Epithelial cell of proximal tubule (primary cell): ENCODE results near the gene ATP6V0A1. TPM values are rescaled to one million over a fixed set of nuclear protein-coding genes. Genes with fewer than 3 reads are reported as not detected.

Source experiments
- DNase-seq: peaks from one replicate; pipeline ENCODE4 v3.0.0-alpha.2; 2011; ENCODE audit warnings: low read depth
- H3K4me3 ChIP-seq: 2 replicates; pipeline ENCODE4 v1.5.1; 2011; ENCODE audit warnings: low read depth, mild to moderate bottlenecking, low read length
- CTCF ChIP-seq: conservative IDR thresholded peaks from 2 replicates; pipeline ENCODE4 v1.5.1; 2012; ENCODE audit warnings: low read depth, mild to moderate bottlenecking, low read length
- total RNA-seq: library from RNA; depleted of rRNA; stranded (reverse); fragments of >200 nt; gene quantifications from 2 replicates; pipeline ENCODE4 v1.2.3, GENCODE V29; 2015

The ATP6V0A1 gene
- total RNA-seq, 1 donor from 2014 or later = 32.3 TPM

- no peak overlapping the region for H3K4me3 ChIP-seq
- no peak for TF ChIP-seq CTCF
- no peak for DNase-seq
Observed at GRCh38 chr17:42484304-42484703, 25.6 kb downstream of the ATP6V0A1 start.

- no peak for DNase-seq
- no peak overlapping the region for H3K4me3 ChIP-seq
- no peak for TF ChIP-seq CTCF
Observed at GRCh38 chr17:42485680-42486079, 27.0 kb downstream of the ATP6V0A1 start.

GRCh38 chr17:42488032-42488431 lies 29.4 kb downstream of the ATP6V0A1 start:
- no peak for TF ChIP-seq CTCF
- DNase-seq = no peak
- no peak overlapping the region for H3K4me3 ChIP-seq

GRCh38 chr17:42493319-42493718 lies 34.6 kb downstream of the ATP6V0A1 start:
- H3K4me3 ChIP-seq = no peak overlapping the region
- DNase-seq = no peak
- TF ChIP-seq CTCF = no peak

GRCh38 chr17:42494673-42495072 lies 36.0 kb downstream of the ATP6V0A1 start:
- H3K4me3 ChIP-seq = no peak overlapping the region
- TF ChIP-seq CTCF = no peak
- no peak for DNase-seq

DNA sequence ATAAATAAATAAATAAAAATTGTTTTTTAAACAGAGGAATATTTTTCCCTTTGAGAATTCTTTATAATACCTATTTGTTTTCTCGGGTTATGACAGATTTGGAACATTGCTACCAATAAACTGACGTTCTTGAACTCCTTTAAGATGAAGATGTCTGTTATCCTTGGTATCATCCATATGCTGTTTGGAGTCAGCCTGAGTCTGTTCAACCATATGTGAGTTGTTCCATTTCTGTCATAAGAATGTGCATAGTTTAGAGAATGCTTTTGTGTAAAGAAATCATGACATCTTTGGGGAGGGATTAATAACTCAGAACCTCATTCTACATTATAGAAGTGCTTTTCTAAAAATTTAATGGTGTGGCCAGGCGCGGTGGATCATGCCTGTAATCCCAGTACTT lies 40.1 kb downstream of the ATP6V0A1 start:
- no peak overlapping the region for H3K4me3 ChIP-seq
- TF ChIP-seq CTCF = no peak
- DNase-seq = no peak

GRCh38 chr17:42502091-42502490 lies 43.4 kb downstream of the ATP6V0A1 start:
- no peak for TF ChIP-seq CTCF
- DNase-seq = no peak

More at GRCh38 chr17:42502091-42502490, 43.4 kb downstream of the ATP6V0A1 start:
- no peak overlapping the region for H3K4me3 ChIP-seq
